Mesenchymal stem cell (in vitro differentiated cells and primary cell): ENCODE data around the gene SCD.

Experiments
- DNase-seq: peaks from one replicate; pipeline ENCODE4 v3.0.0-alpha.2; 2013
- H2AFZ ChIP-seq: one replicate; pipeline ENCODE4 v1.6.1; 2013; ENCODE audit warnings: low read depth, mild to moderate bottlenecking, control low read depth, inconsistent platforms, low read length, moderate library complexity
- H2AK5ac ChIP-seq: 2 replicates; pipeline ENCODE4 v1.6.1; 2013; ENCODE audit warnings: low read length, moderate library complexity, mild to moderate bottlenecking, inconsistent platforms; ENCODE audit not compliant: severe bottlenecking
- H2BK120ac ChIP-seq: one replicate; pipeline ENCODE4 v1.6.1; 2013; ENCODE audit warnings: low read depth, mild to moderate bottlenecking, inconsistent platforms, low read length, moderate library complexity
- H2BK12ac ChIP-seq, 2 experiments: one replicate each; pipeline ENCODE4 v1.6.1; 2013; ENCODE audit warnings: inconsistent platforms in 2 of 2, low read length in 2 of 2, mild to moderate bottlenecking in 2 of 2, moderate library complexity in 2 of 2, control low read depth in 1 of 2
- H2BK15ac ChIP-seq: one replicate; pipeline ENCODE4 v1.6.1; 2013; ENCODE audit warnings: mild to moderate bottlenecking, low read depth, inconsistent platforms; ENCODE audit not compliant: poor library complexity, severe bottlenecking
- H2BK5ac ChIP-seq: 2 replicates; pipeline ENCODE4 v1.6.1; 2013; ENCODE audit warnings: low read depth, mild to moderate bottlenecking, low read length, control low read depth, inconsistent platforms; ENCODE audit not compliant: poor library complexity, severe bottlenecking
- H3K14ac ChIP-seq, 2 experiments: one replicate each; pipeline ENCODE4 v1.6.1; 2013; ENCODE audit warnings: inconsistent platforms in 2 of 2, low read length in 2 of 2, control low read depth in 1 of 2, mild to moderate bottlenecking in 1 of 2, moderate library complexity in 1 of 2
- H3K18ac ChIP-seq, 2 experiments: one replicate each; pipeline ENCODE4 v1.6.1; 2013; ENCODE audit warnings: inconsistent platforms in 2 of 2, low read length in 2 of 2, control low read depth in 1 of 2, low read depth in 1 of 2, mild to moderate bottlenecking in 1 of 2
- H3K23ac ChIP-seq, 2 experiments: one replicate each; pipeline ENCODE4 v1.6.1; 2013; ENCODE audit warnings: inconsistent platforms in 2 of 2, low read length in 2 of 2, mild to moderate bottlenecking in 2 of 2, moderate library complexity in 2 of 2, control low read depth in 1 of 2
- H3K27ac ChIP-seq: 2 replicates; pipeline ENCODE4 v1.5.1; 2013; ENCODE audit warnings: mild to moderate bottlenecking, moderate library complexity, low read length, control low read depth, inconsistent platforms; ENCODE audit not compliant: poor library complexity, severe bottlenecking
- H3K27me3 ChIP-seq, 2 experiments: 2 replicates each; pipeline versions ENCODE4 v1.6.1 to v1.7.0; 2013; ENCODE audit warnings: low read length in 2 of 2, mild to moderate bottlenecking in 2 of 2, moderate library complexity in 2 of 2, control low read depth in 1 of 2, inconsistent platforms in 1 of 2; ENCODE audit not compliant: control insufficient read depth in 1 of 2, insufficient read depth in 1 of 2
- H3K36me3 ChIP-seq, 2 experiments: 2 replicates each; pipeline versions ENCODE4 v1.6.1 to v1.7.0; 2013; ENCODE audit warnings: low read length in 2 of 2, control low read depth in 1 of 2, inconsistent platforms in 1 of 2, low read depth in 1 of 2, mild to moderate bottlenecking in 1 of 2; ENCODE audit not compliant: insufficient read depth in 2 of 2, control insufficient read depth in 1 of 2
- H3K4ac ChIP-seq, 2 experiments: one replicate each; pipeline ENCODE4 v1.6.1; 2013; ENCODE audit warnings: inconsistent platforms in 2 of 2, low read length in 2 of 2, mild to moderate bottlenecking in 2 of 2, moderate library complexity in 2 of 2, control low read depth in 1 of 2, low read depth in 1 of 2
- H3K4me1 ChIP-seq: 2 replicates; pipeline ENCODE4 v1.6.1; 2013; ENCODE audit warnings: low read depth, low read length, control low read depth; ENCODE audit not compliant: control insufficient read depth, insufficient read depth
- H3K4me2 ChIP-seq: 2 replicates; pipeline ENCODE4 v1.6.1; 2013; ENCODE audit warnings: low read length, mild to moderate bottlenecking, inconsistent platforms; ENCODE audit not compliant: poor library complexity, severe bottlenecking
- H3K4me3 ChIP-seq, 2 experiments: 2 replicates each; pipeline versions ENCODE4 v1.5.1 to v1.7.0; 2013; ENCODE audit warnings: low read length in 2 of 2, mild to moderate bottlenecking in 2 of 2, control low read depth in 1 of 2, low read depth in 1 of 2; ENCODE audit not compliant: insufficient read depth in 1 of 2
- H3K79me1 ChIP-seq: replicated peaks from 2 replicates; pipeline ENCODE4 v1.6.1; 2013; ENCODE audit warnings: mild to moderate bottlenecking, control low read depth, low read length, inconsistent platforms; ENCODE audit not compliant: poor library complexity, severe bottlenecking
- H3K9ac ChIP-seq: 2 replicates; pipeline ENCODE4 v1.7.0; 2013; ENCODE audit warnings: mild to moderate bottlenecking, low read length, moderate library complexity
- H3K9me3 ChIP-seq: 2 replicates; pipeline ENCODE4 v1.7.0; 2013; ENCODE audit warnings: mild to moderate bottlenecking, low read length; ENCODE audit not compliant: control insufficient read depth
- H4K8ac ChIP-seq: one replicate; pipeline ENCODE4 v1.6.1; 2013; ENCODE audit warnings: inconsistent platforms, mild to moderate bottlenecking, low read length, moderate library complexity
- H4K91ac ChIP-seq: one replicate; pipeline ENCODE4 v1.6.1; 2013; ENCODE audit warnings: mild to moderate bottlenecking, low read length, inconsistent platforms
- WGBS: methylation state at CpG from one replicate; pipeline ENCODE4 v1.1.7; 2013; ENCODE audit warnings: mixed read lengths; 5-methylcytosine and 5-hydroxymethylcytosine counted together

SCD gene

GRCh38 chr10:100315615-100316014, 31.4 kb upstream of the SCD start:
- no peak overlapping the region for H2BK15ac ChIP-seq
- WGBS, result 76% methylated on average over 4 of the region's 4 CpGs

GRCh38 chr10:100318207-100318606, 28.8 kb upstream of the SCD start:
- WGBS, result 88% methylated on average over 4 of the region's 4 CpGs
- no peak overlapping the region for H3K18ac ChIP-seq

More at GRCh38 chr10:100315615-100316014, 31.4 kb upstream of the SCD start:
- Histone ChIP-seq H3K36me3 (no peaks in the 10 kb centered on the region), H3K9ac (no peak overlapping the region), H3K18ac (no peak overlapping the region), H2BK5ac (no peak overlapping the region), H3K4ac (no peak overlapping the region), H3K27ac (no peak overlapping the region), H2AFZ (no peak overlapping the region), H2BK12ac (no peak overlapping the region), H4K8ac (no peak overlapping the region), H4K91ac (no peak overlapping the region), H3K9me3 (no peaks in the 10 kb centered on the region), H3K4me2 (no peak overlapping the region), H3K23ac (no peak overlapping the region), H2AK5ac (no peak overlapping the region), H3K4me3 (no peak overlapping the region), H3K4me1 (no peaks in the 10 kb centered on the region), H3K79me1 (no peaks in the 10 kb centered on the region), H2BK120ac (no peak overlapping the region), H3K27me3 (peaks cover 31 to 41% of the 10 kb centered on the region in 2 experiments), H3K14ac (no peak overlapping the region)
- DNase-seq, result no peak

GRCh38 chr10:100319707-100320402, 27.2 kb upstream of the SCD start:
- Histone ChIP-seq H2AK5ac (no peak overlapping the region), H3K9ac (no peak overlapping the region), H3K23ac (no peak overlapping the region), H2AFZ (no peak overlapping the region), H3K14ac (no peak overlapping the region), H2BK12ac (no peak overlapping the region), H2BK15ac (no peak overlapping the region), H3K18ac (no peak overlapping the region), H3K4me2 (no peak overlapping the region), H2BK120ac (no peak overlapping the region), H3K4me3 (no peak overlapping the region), H3K79me1 (no peaks in the 10 kb centered on the region), H4K8ac (no peak overlapping the region), H3K4ac (no peak overlapping the region), H3K27ac (no peak overlapping the region), H3K9me3 (no peaks in the 10 kb centered on the region), H2BK5ac (no peak overlapping the region), H4K91ac (no peak overlapping the region), H3K4me1 (no peaks in the 10 kb centered on the region), H3K27me3 (peaks cover 15 to 35% of the 10 kb centered on the region in 2 experiments), H3K36me3 (no peaks in the 10 kb centered on the region)
- no peak for DNase-seq
- WGBS, result no CpG with 5 or more reads among the region's 1 CpG

More at GRCh38 chr10:100318207-100318606, 28.8 kb upstream of the SCD start:
- no peak overlapping the region for H4K91ac ChIP-seq
- peaks cover 17 to 38% of the 10 kb centered on the region in 2 experiments for H3K27me3 ChIP-seq
- H2AK5ac ChIP-seq, result no peak overlapping the region
- no peak overlapping the region for H3K14ac ChIP-seq
- DNase-seq, result no peak
- H3K9ac ChIP-seq, result no peak overlapping the region
- no peak overlapping the region for H2BK12ac ChIP-seq
- no peaks in the 10 kb centered on the region for H3K36me3 ChIP-seq
- H3K9me3 ChIP-seq, result no peaks in the 10 kb centered on the region
- H3K27ac ChIP-seq, result no peak overlapping the region
- no peak overlapping the region for H3K23ac ChIP-seq
- H2BK5ac ChIP-seq, result no peak overlapping the region
- no peak overlapping the region for H2AFZ ChIP-seq
- H3K79me1 ChIP-seq, result no peaks in the 10 kb centered on the region
- no peak overlapping the region for H2BK15ac ChIP-seq
- no peak overlapping the region for H3K4me3 ChIP-seq
- H4K8ac ChIP-seq, result no peak overlapping the region
- H3K4me1 ChIP-seq, result no peaks in the 10 kb centered on the region
- no peak overlapping the region for H3K4me2 ChIP-seq
- no peak overlapping the region for H3K4ac ChIP-seq
- H2BK120ac ChIP-seq, result no peak overlapping the region

- H2BK120ac ChIP-seq, result no peak overlapping the region
- H2BK5ac ChIP-seq, result no peak overlapping the region
- peaks cover 57 to 66% of the 10 kb centered on the region in 2 experiments for H3K27me3 ChIP-seq
- 41% methylated on average over 7 of the region's 7 CpGs for WGBS
- DNase-seq, result no peak
- no peaks in the 10 kb centered on the region for H3K79me1 ChIP-seq
- no peak overlapping the region for H2AK5ac ChIP-seq
- no peak overlapping the region for H3K4ac ChIP-seq
- no peak overlapping the region for H2BK15ac ChIP-seq
- H3K36me3 ChIP-seq, result no peaks in the 10 kb centered on the region
- no peak overlapping the region for H3K4me3 ChIP-seq
- no peak overlapping the region for H2BK12ac ChIP-seq
- H3K18ac ChIP-seq, result no peak overlapping the region
- no peak overlapping the region for H3K14ac ChIP-seq
- no peaks in the 10 kb centered on the region for H3K4me1 ChIP-seq
- no peak overlapping the region for H3K23ac ChIP-seq
- H3K9ac ChIP-seq, result no peak overlapping the region
- no peak overlapping the region for H4K8ac ChIP-seq
- H4K91ac ChIP-seq, result no peak overlapping the region
- no peak overlapping the region for H2AFZ ChIP-seq
- no peak overlapping the region for H3K27ac ChIP-seq
- no peaks in the 10 kb centered on the region for H3K9me3 ChIP-seq
- H3K4me2 ChIP-seq, result no peak overlapping the region
These were observed 21.9 kb upstream of the SCD start for GRCh38 chr10:100325158-100325557.
